ENCODE results near the gene DHRS2.

DNA sequence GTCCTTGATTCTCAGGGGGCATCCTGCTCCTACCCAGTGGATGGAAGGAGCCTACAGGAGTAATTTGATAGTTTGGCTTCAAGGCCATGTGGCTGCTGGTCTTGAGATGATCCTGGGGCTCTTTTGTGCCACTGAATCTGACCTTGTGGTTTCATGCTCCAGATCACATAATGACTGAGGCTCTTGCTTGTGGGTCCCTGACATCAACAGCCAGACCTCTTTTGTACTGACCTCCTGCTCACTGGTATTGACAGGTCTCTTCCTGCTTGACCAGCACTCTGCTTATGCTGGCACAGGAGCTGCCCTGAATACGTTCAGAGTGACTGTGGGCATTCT is 34.4 kb upstream of the DHRS2 start:
- no peak for TF ChIP-seq POLR2AphosphoS5 (IDR thresholded peaks at IDR 0.05)
- TF ChIP-seq, protein P1, sequence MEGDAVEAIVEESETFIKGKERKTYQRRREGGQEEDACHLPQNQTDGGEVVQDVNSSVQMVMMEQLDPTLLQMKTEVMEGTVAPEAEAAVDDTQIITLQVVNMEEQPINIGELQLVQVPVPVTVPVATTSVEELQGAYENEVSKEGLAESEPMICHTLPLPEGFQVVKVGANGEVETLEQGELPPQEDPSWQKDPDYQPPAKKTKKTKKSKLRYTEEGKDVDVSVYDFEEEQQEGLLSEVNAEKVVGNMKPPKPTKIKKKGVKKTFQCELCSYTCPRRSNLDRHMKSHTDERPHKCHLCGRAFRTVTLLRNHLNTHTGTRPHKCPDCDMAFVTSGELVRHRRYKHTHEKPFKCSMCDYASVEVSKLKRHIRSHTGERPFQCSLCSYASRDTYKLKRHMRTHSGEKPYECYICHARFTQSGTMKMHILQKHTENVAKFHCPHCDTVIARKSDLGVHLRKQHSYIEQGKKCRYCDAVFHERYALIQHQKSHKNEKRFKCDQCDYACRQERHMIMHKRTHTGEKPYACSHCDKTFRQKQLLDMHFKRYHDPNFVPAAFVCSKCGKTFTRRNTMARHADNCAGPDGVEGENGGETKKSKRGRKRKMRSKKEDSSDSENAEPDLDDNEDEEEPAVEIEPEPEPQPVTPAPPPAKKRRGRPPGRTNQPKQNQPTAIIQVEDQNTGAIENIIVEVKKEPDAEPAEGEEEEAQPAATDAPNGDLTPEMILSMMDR (IDR thresholded peaks at IDR 0.05), result no peak

Data from stomach (tissue), 4 donors.